HepG2 (cell line): Measurements from ENCODE around the gene MGAT2. TPM values are rescaled to one million over a fixed set of nuclear protein-coding genes. Genes with fewer than 3 reads are reported as not detected.

ENCODE experiments used
- ATAC-seq: fragments of 200-7000 bp; cut with Tn5 transposase; 3 replicates; pipeline ENCODE4 v1.9.1; 2020; ENCODE audit warnings: mild to moderate bottlenecking, moderate library complexity
- BruUV-seq: library from RNA; stranded (reverse); fragments of 400-500 nt; replicated peaks from 2 replicates; lab custom pipeline; 2021; lab: Mats Ljungman, UMichigan
- CTCF ChIA-PET: fragments of 300-600 bp; formaldehyde crosslinking; extraction: SDS; loops from one replicate; lab custom pipeline; 2021; ENCODE audit warnings: low total read pairs, inconsistent platforms, low intra/inter-chr PET ratio; lab: Yijun Ruan, JAX
- POLR2A ChIA-PET: fragments of 350-600 bp; sonication (Branson Sonifier 250); formaldehyde crosslinking; loops from one replicate; lab custom pipeline; 2020; ENCODE audit warnings: antibody characterized with exemption, inconsistent platforms; lab: Yijun Ruan, JAX
- DNase-seq: peaks from one replicate; pipeline ENCODE4 v3.0.0-alpha.2; 2015; ENCODE audit warnings: low spot score
- FAIRE-seq: peaks from 3 replicates; lab custom pipeline; 2011; peaks lifted over from hg19 to GRCh38; lab: Jason Lieb, UNC
- H2AFZ ChIP-seq: one replicate; pipeline ENCODE4 v1.6.1; 2011; ENCODE audit warnings: low read length, inconsistent platforms
- H3K27ac ChIP-seq: fragments of 300-600 bp; 3 replicates; pipeline ENCODE4 v1.8.0; 2011; ENCODE audit warnings: mixed run types, mild to moderate bottlenecking, mixed read lengths, low read length, inconsistent platforms; ENCODE audit not compliant: insufficient read depth; ENCODE audit errors: extremely low read length
- H3K27me3 ChIP-seq, 2 experiments: fragments of 200-600 bp in 1 of 2; 2 replicates in 1 of 2; 3 replicates in 1 of 2; pipeline versions ENCODE4 v1.6.0 to v1.8.0; 2011; ENCODE audit warnings: low read length in 2 of 2, mild to moderate bottlenecking in 2 of 2, moderate library complexity in 2 of 2, inconsistent platforms in 1 of 2; ENCODE audit not compliant: insufficient read depth in 2 of 2, control insufficient read depth in 1 of 2
- H3K36me3 ChIP-seq, 2 experiments: fragments of 200-600 bp in 1 of 2; replicated peaks in 1 of 2; 2 replicates in 1 of 2; 3 replicates in 1 of 2; pipeline versions ENCODE4 v1.5.1 to v1.8.0; 2011; ENCODE audit warnings: low read length in 2 of 2, inconsistent platforms in 1 of 2; ENCODE audit not compliant: insufficient read depth in 2 of 2, control insufficient read depth in 1 of 2
- H3K4me1 ChIP-seq: 2 replicates; pipeline ENCODE4 v1.5.1; 2012; ENCODE audit warnings: low read length, inconsistent platforms; ENCODE audit not compliant: insufficient read depth
- H3K4me2 ChIP-seq: 2 replicates; pipeline ENCODE4 v1.6.0; 2011; ENCODE audit warnings: low read depth, low read length, inconsistent platforms
- H3K4me3 ChIP-seq, 3 experiments: fragments of 200-600 bp in 1 of 3; sonication (generic), shearing (Covaris generic) in 1 of 3; replicated peaks in 1 of 3; 2 replicates each; pipeline ENCODE4 v1.5.1; 2011 to 2016; ENCODE audit warnings: low read length in 3 of 3, inconsistent platforms in 2 of 3, low read depth in 2 of 3, mild to moderate bottlenecking in 2 of 3, control low read depth in 1 of 3, mixed read lengths in 1 of 3; ENCODE audit not compliant: insufficient read depth in 1 of 3
- H3K79me2 ChIP-seq: one replicate; pipeline ENCODE4 v1.6.1; 2011; ENCODE audit warnings: low read length, inconsistent platforms; ENCODE audit not compliant: insufficient read depth
- H3K9ac ChIP-seq: 2 replicates; pipeline ENCODE4 v1.6.0; 2011; ENCODE audit warnings: mild to moderate bottlenecking, low read depth, low read length, inconsistent platforms; ENCODE audit not compliant: insufficient read depth
- H3K9me3 ChIP-seq: 2 replicates; pipeline ENCODE4 v1.5.1; 2012; ENCODE audit warnings: mild to moderate bottlenecking, low read length
- H4K20me1 ChIP-seq: 2 replicates; pipeline ENCODE4 v1.6.0; 2011; ENCODE audit warnings: inconsistent platforms, mild to moderate bottlenecking, low read length, moderate library complexity; ENCODE audit not compliant: insufficient read depth
- EHMT2 ChIP-seq: fragments of 200-600 bp; sonication (generic); IDR thresholded peaks from 2 replicates; pipeline ENCODE4 v1.7.0; 2017; ENCODE audit warnings: antibody characterized with exemption, low read depth, low read length, borderline replicate concordance
- GPBP1L1 ChIP-seq: sonication (generic); formaldehyde crosslinking; IDR thresholded peaks from 2 replicates; pipeline ENCODE4 v1.5.0; 2020; ENCODE audit warnings: mild to moderate bottlenecking, missing genetic modification reagents
- HOXA9 ChIP-seq: sonication (generic); formaldehyde crosslinking; IDR thresholded peaks from 2 replicates; pipeline ENCODE4 v1.8.1; 2022; ENCODE audit warnings: missing genetic modification reagents, mild to moderate bottlenecking, moderate library complexity, borderline replicate concordance
- MIER3 ChIP-seq: IDR thresholded peaks from 2 replicates; pipeline ENCODE4 v1.6.1; 2016; ENCODE audit warnings: missing compliant biosample characterization, borderline replicate concordance
- NR3C1 ChIP-seq: sonication (generic); formaldehyde crosslinking; IDR thresholded peaks from 2 replicates; pipeline ENCODE4 v1.4.0; 2020; ENCODE audit warnings: missing genetic modification reagents
- RARG ChIP-seq: sonication (generic); formaldehyde crosslinking; IDR thresholded peaks from 2 replicates; pipeline ENCODE4 v1.4.0; 2020; ENCODE audit warnings: low read depth, mild to moderate bottlenecking, missing genetic modification reagents
- SCMH1 ChIP-seq: sonication (generic); formaldehyde crosslinking; IDR thresholded peaks from 2 replicates; pipeline ENCODE4 v1.9.0; 2021; ENCODE audit warnings: missing genetic modification reagents, mild to moderate bottlenecking, borderline replicate concordance
- SP2 ChIP-seq: sonication (generic); formaldehyde crosslinking; IDR thresholded peaks from 2 replicates; pipeline ENCODE4 v1.5.1; 2020; ENCODE audit warnings: mild to moderate bottlenecking, missing genetic modification reagents
- YEATS4 ChIP-seq: sonication (generic); formaldehyde crosslinking; IDR thresholded peaks from 2 replicates; pipeline ENCODE4 v1.4.0; 2020; ENCODE audit warnings: missing genetic modification reagents, borderline replicate concordance
- ZBTB25 ChIP-seq: IDR thresholded peaks from 2 replicates; pipeline ENCODE4 v1.6.1; 2018; ENCODE audit warnings: missing genetic modification reagents
- ZBTB3 ChIP-seq: sonication (generic); formaldehyde crosslinking; IDR thresholded peaks from 2 replicates; pipeline ENCODE4 v1.4.0; 2020; ENCODE audit warnings: low read depth, mild to moderate bottlenecking, moderate library complexity, missing genetic modification reagents, borderline replicate concordance
- ZNF646 ChIP-seq: sonication (generic); formaldehyde crosslinking; IDR thresholded peaks from 2 replicates; pipeline ENCODE4 v1.9.0; 2021; ENCODE audit warnings: mild to moderate bottlenecking, missing genetic modification reagents
- ZNF672 ChIP-seq: sonication (generic); formaldehyde crosslinking; IDR thresholded peaks from 2 replicates; pipeline ENCODE4 v1.8.1; 2022; ENCODE audit warnings: missing genetic modification reagents
- WGBS: methylation state at CpG from one replicate; pipeline ENCODE4 v1.1.6; 2017; ENCODE audit warnings: low lambda C conversion rate; 5-methylcytosine and 5-hydroxymethylcytosine counted together
- in situ Hi-C: cut with HindIII; loops from 2 replicates; pipeline ENCODE4 v1.10.0; 2017; ENCODE audit warnings: low pct_unique_long_range_greater_than_20kb; ENCODE audit not compliant: extremely low pct_ligation_motif_present
- intact Hi-C: fragments of 100-400 bp; cut with micrococcal nuclease; formaldehyde crosslinking; loops from one replicate; pipeline ENCODE4 v1.10.0; 2022; ENCODE audit not compliant: unreplicated experiment
- polyA plus RNA-seq, 8 experiments: library from polyadenylated mRNA; depleted of rRNA in 3 of 8; stranded (reverse) in 7 of 8; unstranded in 1 of 8; fragments of >200 nt; fragmentation: Illumina TruSeq in 4 of 8; extraction: Trizol in 4 of 8; gene quantifications; 2 replicates each; pipeline versions ENCODE4 v1.2.1 to v1.2.3, GENCODE V29; 2011 to 2016; ENCODE audit warnings: low read depth in 4 of 8, missing spikeins in 1 of 8, mixed read lengths in 1 of 8; ENCODE audit not compliant: insufficient read depth in 1 of 8
- total RNA-seq, 5 experiments: library from RNA; depleted of rRNA; stranded (reverse); fragments of >200 nt; fragmentation: Illumina TruSeq; extraction: Trizol; gene quantifications; 2 replicates each; pipeline ENCODE4 v1.2.3, GENCODE V29; 2016; ENCODE audit warnings: low read depth in 1 of 5

The MGAT2 gene
- total and polyA plus RNA-seq, 2 of the 13 experiments (the other 11 are each of a cell fraction or from before 2014, with no cell fraction given): 12.9 to 51.9 TPM

- peaks cover 45% of the 10 kb centered on the region for H3K4me1 ChIP-seq
- peaks cover 41% of the 10 kb centered on the region for H4K20me1 ChIP-seq
- H3K79me2 ChIP-seq: peaks cover 42% of the 10 kb centered on the region
- peak overlapping the region; percentile 49 for H3K27ac ChIP-seq
- no TSS peak for BruUV-seq
- intact Hi-C loops: loop anchor here (1.0 to 2.0 kb wide), 2 partner anchors 7 to 34 kb away; partner anchors contain the start of genes MGAT2 and RPL36AL
- DNase-seq (peak; percentile 52), FAIRE-seq (peak; percentile 66), ATAC-seq (peak; percentile 13)
- H3K9me3 ChIP-seq: no peaks in the 10 kb centered on the region
- ChIA-PET POLR2A (interaction anchor here (0.5 to 5.8 kb wide), 17 partner anchors 9 to 275 kb away, joined by 3 to 97 read pairs (median 4); partner anchors contain the start of genes KLHDC2, LRR1, MGAT2 and POLE2), CTCF (interaction anchor here (1.0 to 2.2 kb wide), 3 partner anchors 9 to 46 kb away, joined by 4 to 10 read pairs (median 6); no protein-coding TSS in a partner anchor)
- under 1% methylated on average over 9 of the region's 21 CpGs for WGBS
- peak overlapping the region; percentile 20 to 37 (median 35); a peak in 3 of 6 replicates for H3K4me3 ChIP-seq
- in situ Hi-C loops: no loop called here
- no peak overlapping the region for H3K9ac ChIP-seq
- H3K4me2 ChIP-seq: peak overlapping the region; percentile 62
- no peaks in the 10 kb centered on the region; a peak in 1 of 5 replicates for H3K27me3 ChIP-seq
- no peak overlapping the region for H2AFZ ChIP-seq
- peaks cover 4 to 18% of the 10 kb centered on the region in 2 experiments; a peak in 4 of 5 replicates for H3K36me3 ChIP-seq
- peak; percentile 14; the same call in 1 of the 2 replicates for TF ChIP-seq MIER3 (CRISPR knock-in tag)
- TF ChIP-seq EHMT2: no peak
- TF ChIP-seq HOXA9 (CRISPR knock-in tag): no peak
- TF ChIP-seq ZBTB25: no peak
- TF ChIP-seq ZNF646: no peak
- TF ChIP-seq RARG: no peak
- TF ChIP-seq ZBTB3 (CRISPR knock-in tag): no peak
- TF ChIP-seq ZNF672 (CRISPR knock-in tag): no peak
- no peak for TF ChIP-seq GPBP1L1 (CRISPR knock-in tag)
- TF ChIP-seq SCMH1 (CRISPR knock-in tag): no peak
- no peak for TF ChIP-seq YEATS4 (CRISPR knock-in tag)
- TF ChIP-seq SP2: no peak
- TF ChIP-seq NR3C1 (CRISPR knock-in tag): no peak
Measured at GRCh38 chr14:49586673-49587460, 33.7 kb upstream of the MGAT2 start.
